NCI-H1436 (cell line): ENCODE data around the gene ACOT13.
"Not testable (repeated sequence)": the region's sequence is repeated elsewhere in the genome, so short reads cannot be mapped to it uniquely, and the experiment has no call there.

Source experiments
- DNase-seq: peaks from one replicate; lab custom pipeline; 2025; lab: John Stamatoyannopoulos, UW

The ACOT13 gene

GRCh38 chr6:24666641-24667377 is at the start of gene ACOT13, which contains the start of gene TDP2:
Gene ACOT13 (plus strand): TSS chr6:24667077. CDS start chr6:24667264, 187 bp downstream.
Gene TDP2 (minus strand): TSS chr6:24666899. CDS start chr6:24666862, 37 bp downstream.
- peak; percentile 96 for DNase-seq

- DNase-seq, result no peak
Measured at GRCh38 chr6:24619661-24620060, 47.2 kb upstream of the ACOT13 start.

GRCh38 chr6:24620637-24621036 is 46.2 kb upstream of the ACOT13 start:
- DNase-seq, result no peak

GRCh38 chr6:24621626-24622289 is 45.1 kb upstream of the ACOT13 start:
- DNase-seq, result no peak

- no peak for DNase-seq
Measured at GRCh38 chr6:24630856-24631505, 35.9 kb upstream of the ACOT13 start.

GRCh38 chr6:24631671-24632070 is 35.2 kb upstream of the ACOT13 start:
- DNase-seq, result no peak

GRCh38 chr6:24632573-24632972 is 34.3 kb upstream of the ACOT13 start:
- no peak for DNase-seq

- DNase-seq, result no peak
Measured at GRCh38 chr6:24636681-24637080, 30.2 kb upstream of the ACOT13 start.

- DNase-seq, result no peak
Measured at GRCh38 chr6:24640166-24640565, 26.7 kb upstream of the ACOT13 start.

GRCh38 chr6:24640631-24641030 is 26.2 kb upstream of the ACOT13 start:
- DNase-seq, result not testable (repeated sequence)

GRCh38 chr6:24642061-24642460 is 24.8 kb upstream of the ACOT13 start:
- no peak for DNase-seq

GRCh38 chr6:24643920-24644319 is 23.0 kb upstream of the ACOT13 start:
- DNase-seq, result no peak

- no peak for DNase-seq
Measured at GRCh38 chr6:24644377-24644776, 22.5 kb upstream of the ACOT13 start.

- DNase-seq, result peak; percentile 4
Measured at GRCh38 chr6:24646771-24647170, 20.1 kb upstream of the ACOT13 start.

GRCh38 chr6:24648276-24648675 is 18.6 kb upstream of the ACOT13 start:
- DNase-seq, result no peak

- no peak for DNase-seq
Measured at GRCh38 chr6:24649691-24650090, 17.2 kb upstream of the ACOT13 start.

GRCh38 chr6:24650365-24650764 is 16.5 kb upstream of the ACOT13 start:
- DNase-seq, result no peak

GRCh38 chr6:24655215-24655614 is 11.7 kb upstream of the ACOT13 start:
- DNase-seq, result no peak

GRCh38 chr6:24658573-24659560 is 8.0 kb upstream of the ACOT13 start:
- no peak for DNase-seq

GRCh38 chr6:24659561-24659960 is 7.3 kb upstream of the ACOT13 start:
- DNase-seq, result no peak

GRCh38 chr6:24660105-24660504 is 6.8 kb upstream of the ACOT13 start:
- no peak for DNase-seq

GRCh38 chr6:24661759-24662158 is 5.1 kb upstream of the ACOT13 start:
- not testable (repeated sequence) for DNase-seq
